K562 (cell line): ENCODE results near the gene NTN1. TPM values are rescaled to one million over a fixed set of nuclear protein-coding genes. Genes with fewer than 3 reads are reported as not detected.

Experiments used
- ATAC-seq: fragments of 200-7000 bp; cut with Tn5 transposase; 3 replicates; pipeline ENCODE4 v1.9.1; 2020; ENCODE audit warnings: moderate library complexity
- BruUV-seq: library from RNA; stranded (reverse); fragments of 400-500 nt; replicated peaks from 2 replicates; lab custom pipeline; 2021; lab: Mats Ljungman, UMichigan
- CTCF ChIA-PET: fragments of 300-600 bp; formaldehyde crosslinking; extraction: SDS; loops from one replicate; lab custom pipeline; 2021; ENCODE audit warnings: low intra/inter-chr PET ratio; lab: Yijun Ruan, JAX
- POLR2A ChIA-PET: fragments of 300-600, 350-650 bp; sonication (Branson Sonifier 250); formaldehyde crosslinking; extraction: SDS; loops from one replicate; lab custom pipeline; 2021; ENCODE audit warnings: antibody characterized with exemption, inconsistent platforms; lab: Yijun Ruan, JAX
- DNase-seq, 4 experiments: peaks; one replicate each; pipeline versions ENCODE4 v3.0.0 to v3.0.0-alpha.2; 2011 to 2018; ENCODE audit warnings: low spot score in 3 of 4, mixed read lengths in 3 of 4; ENCODE audit errors: extremely low read depth in 1 of 4
- FAIRE-seq: peaks from 2 replicates; lab custom pipeline; 2011; peaks lifted over from hg19 to GRCh38; lab: Jason Lieb, UNC
- H2AFZ ChIP-seq: 2 replicates; pipeline ENCODE4 v1.6.0; 2011; ENCODE audit warnings: low read depth, low read length, control low read depth, inconsistent platforms
- H3K27ac ChIP-seq: fragments of 200-600 bp; 3 replicates; pipeline ENCODE4 v1.8.0; 2011; ENCODE audit warnings: low read depth, mild to moderate bottlenecking, control low read depth, inconsistent platforms, low read length, moderate library complexity, mixed read lengths; ENCODE audit errors: extremely low read depth
- H3K27me3 ChIP-seq, 2 experiments: fragments of 300-600 bp in 1 of 2; 2 replicates in 1 of 2; 3 replicates in 1 of 2; pipeline versions ENCODE4 v1.6.0 to v1.8.0; 2011; ENCODE audit warnings: inconsistent platforms in 2 of 2, low read length in 2 of 2, mild to moderate bottlenecking in 1 of 2, mixed read lengths in 1 of 2, moderate library complexity in 1 of 2; ENCODE audit not compliant: control insufficient read depth in 2 of 2, insufficient read depth in 2 of 2
- H3K36me3 ChIP-seq: fragments of 300-600 bp; 3 replicates; pipeline ENCODE4 v1.8.0; 2011; ENCODE audit warnings: mild to moderate bottlenecking, low read length, inconsistent platforms; ENCODE audit not compliant: control insufficient read depth, insufficient read depth
- H3K4me1 ChIP-seq, 2 experiments: fragments of 200-600 bp in 1 of 2; replicated peaks in 1 of 2; 2 replicates in 1 of 2; 3 replicates in 1 of 2; pipeline versions ENCODE4 v1.5.1 to v1.8.0; 2011; ENCODE audit warnings: inconsistent platforms in 2 of 2, low read length in 2 of 2, mild to moderate bottlenecking in 1 of 2, mixed read lengths in 1 of 2, moderate library complexity in 1 of 2; ENCODE audit not compliant: control insufficient read depth in 2 of 2, insufficient read depth in 2 of 2
- H3K4me2 ChIP-seq: 2 replicates; pipeline ENCODE4 v1.6.1; 2011; ENCODE audit warnings: low read length, control low read depth, inconsistent platforms, mixed read lengths; ENCODE audit not compliant: insufficient read depth
- H3K4me3 ChIP-seq: fragments of 200-600 bp; sonication (generic), shearing (Covaris generic); 2 replicates; pipeline ENCODE4 v1.5.1; 2016; ENCODE audit warnings: control low read depth, inconsistent platforms
- H3K79me2 ChIP-seq: fragments of 200-600 bp; 3 replicates; pipeline ENCODE4 v1.8.0; 2011; ENCODE audit warnings: low read length, inconsistent platforms; ENCODE audit not compliant: control insufficient read depth, insufficient read depth
- H3K9ac ChIP-seq, 2 experiments: 2 replicates each; pipeline versions ENCODE4 v1.6.0 to v1.6.1; 2011; ENCODE audit warnings: low read depth in 2 of 2, low read length in 2 of 2, control low read depth in 1 of 2, inconsistent platforms in 1 of 2, mild to moderate bottlenecking in 1 of 2, mixed read lengths in 1 of 2; ENCODE audit not compliant: insufficient read depth in 1 of 2
- H3K9me1 ChIP-seq: one replicate; pipeline ENCODE4 v1.6.0; 2011; ENCODE audit warnings: inconsistent platforms, mild to moderate bottlenecking, low read length, moderate library complexity; ENCODE audit not compliant: control insufficient read depth, insufficient read depth
- H3K9me3 ChIP-seq: replicated peaks from 2 replicates; pipeline ENCODE4 v1.5.1; 2011; ENCODE audit warnings: low read depth, low read length, inconsistent platforms; ENCODE audit not compliant: control insufficient read depth, insufficient read depth
- H4K20me1 ChIP-seq: replicated peaks from 2 replicates; pipeline ENCODE4 v1.6.1; 2011; ENCODE audit warnings: low read length, inconsistent platforms, mixed read lengths; ENCODE audit not compliant: control insufficient read depth, insufficient read depth
- ELK1 ChIP-seq: sonication (generic); formaldehyde crosslinking; IDR thresholded peaks from 2 replicates; pipeline ENCODE4 v1.8.1; 2022; ENCODE audit warnings: missing genetic modification reagents
- PCBP2 ChIP-seq: fragments of 200-400 bp; formaldehyde crosslinking; IDR thresholded peaks from 2 replicates; pipeline ENCODE4 v1.6.1; 2018; ENCODE audit warnings: low read length, low read depth, mild to moderate bottlenecking, moderate library complexity; ENCODE audit not compliant: poor library complexity, severe bottlenecking
- PRMT5 ChIP-seq: sonication (generic); formaldehyde crosslinking; IDR thresholded peaks from 2 replicates; pipeline ENCODE4 v1.5.0; 2020; ENCODE audit warnings: missing genetic modification reagents
- RBBP5 ChIP-seq: fragments of 200-600 bp; sonication (generic); IDR thresholded peaks from 2 replicates; pipeline ENCODE4 v1.6.1; 2012; ENCODE audit warnings: borderline replicate concordance, mild to moderate bottlenecking, low read length, control low read depth, inconsistent platforms; ENCODE audit not compliant: insufficient read depth, poor library complexity, severe bottlenecking
- SMAD2 ChIP-seq: fragments of 150-350 bp; IDR thresholded peaks from 2 replicates; pipeline ENCODE4 v1.6.1; 2014; ENCODE audit warnings: low read depth, mild to moderate bottlenecking, low read length
- TAF1 ChIP-seq: IDR thresholded peaks from 2 replicates; pipeline ENCODE4 v1.6.1; 2011; ENCODE audit warnings: mild to moderate bottlenecking, low read length, moderate library complexity; ENCODE audit not compliant: insufficient read depth, control insufficient read depth, severe bottlenecking; ENCODE audit errors: extremely low read depth
- UBTF ChIP-seq, 2 experiments: IDR thresholded peaks; 2 replicates each; pipeline ENCODE4 v1.6.1; 2012; ENCODE audit warnings: improper control_type of control experiment in 2 of 2, low read depth in 2 of 2, low read length in 2 of 2, borderline replicate concordance in 1 of 2
- ZNF384 ChIP-seq: IDR thresholded peaks from 2 replicates; pipeline ENCODE4 v1.6.1; 2012; ENCODE audit warnings: low read depth, low read length, improper control_type of control experiment
- ZNF583 ChIP-seq: fragments of 250-450 bp; sonication (Bioruptor Pico); IDR thresholded peaks from 2 replicates; pipeline ENCODE4 v1.4.0; 2020
- ZNF609 ChIP-seq: sonication (generic); formaldehyde crosslinking; IDR thresholded peaks from 2 replicates; pipeline ENCODE4 v1.8.1; 2023; ENCODE audit warnings: missing genetic modification reagents, mild to moderate bottlenecking, borderline replicate concordance
- ZNF766 ChIP-seq: fragments of 200-800 bp; sonication (Bioruptor generic); conservative IDR thresholded peaks from 2 replicates; pipeline ENCODE4 v1.6.1; 2016; ENCODE audit warnings: missing genetic modification characterization, missing compliant biosample characterization
- WGBS: fragments of 100-300 bp; shearing (Covaris generic); methylation state at CpG from one replicate; pipeline ENCODE4 v1.1.6; 2016; ENCODE audit warnings: low coverage, mixed read lengths; ENCODE audit not compliant: insufficient coverage; ENCODE audit errors: missing lambda C conversion rate; 5-methylcytosine and 5-hydroxymethylcytosine counted together
- in situ Hi-C: fragments of 300-500 bp; cut with MboI; formaldehyde crosslinking; loops from 4 replicates; pipeline ENCODE4 v1.15.0; 2018; ENCODE audit warnings: inconsistent platforms, mixed read lengths
- intact Hi-C: fragments of 100-400 bp; cut with micrococcal nuclease; formaldehyde crosslinking; loops from 2 replicates; pipeline ENCODE4 v1.14.2; 2022
- polyA plus RNA-seq, 8 experiments: library from polyadenylated mRNA; depleted of rRNA in 4 of 8; stranded (reverse) in 5 of 8; unstranded in 3 of 8; fragments of >200 nt; fragmentation: Nextera tagmentation in 2 of 8; fragmentation: Illumina TruSeq in 1 of 8; extraction: Ambion mirVana in 2 of 8; extraction: Trizol in 1 of 8; gene quantifications; 2 replicates each; pipeline versions ENCODE4 v1.2.1 to v1.2.3, GENCODE V29; 2011 to 2014; ENCODE audit warnings: inconsistent platforms in 1 of 8, missing spikeins in 1 of 8
- total RNA-seq, 7 experiments: library from RNA; depleted of rRNA in 6 of 7; stranded (reverse); fragments of >200 nt in 6 of 7; fragmentation: Illumina TruSeq in 2 of 7; extraction: Trizol in 2 of 7; gene quantifications; 2 replicates each; pipeline versions ENCODE4 v1.2.1 to v1.2.3, GENCODE V29; 2011 to 2021; ENCODE audit warnings: low replicate concordance in 1 of 7

NTN1 gene
- total and polyA plus RNA-seq, 9 of the 15 experiments (the other 6 are each of a cell fraction or from before 2014, with no cell fraction given), result 0.02 TPM; not detected in 8

GRCh38 chr17:9003355-9004131 lies 17.8 kb upstream of the NTN1 start:
- no peaks in the 10 kb centered on the region for H3K9me3 ChIP-seq
- H3K4me1 ChIP-seq, result no peaks in the 10 kb centered on the region
- H4K20me1 ChIP-seq, result no peaks in the 10 kb centered on the region
- WGBS, result 33% methylated on average over 7 of the region's 90 CpGs
- no peaks in the 10 kb centered on the region for H3K79me2 ChIP-seq
- ATAC-seq (no peak), FAIRE-seq (no peak), DNase-seq (no peak)
- no peak overlapping the region for H3K4me2 ChIP-seq
- no peak overlapping the region for H3K4me3 ChIP-seq
- in situ Hi-C loops, result no loop called here
- H3K36me3 ChIP-seq, result no peaks in the 10 kb centered on the region
- no peak overlapping the region for H2AFZ ChIP-seq
- peaks cover 0 to 21% of the 10 kb centered on the region in 2 experiments; a peak in 2 of 5 replicates for H3K27me3 ChIP-seq
- no peaks in the 10 kb centered on the region for H3K9me1 ChIP-seq
- BruUV-seq, result no TSS peak
- H3K27ac ChIP-seq, result no peak overlapping the region
- intact Hi-C loops, result no loop called here
- no peak overlapping the region for H3K9ac ChIP-seq
- POLR2A ChIA-PET, result no interaction called here
- CTCF ChIA-PET, result no interaction called here
- TF ChIP-seq ZNF609 (CRISPR knock-in tag) (no peak), RBBP5 (no peak), ZNF384 (no peak), ZNF583 (CRISPR knock-in tag) (no peak), UBTF (IDR thresholded peaks at IDR 0.05; ENCODE audit: borderline replicate concordance in 1 of 2, low read depth in 2 of 2, low read length in 2 of 2) (no peak), ZNF766 (CRISPR knock-in tag) (no peak), PCBP2 (no peak), TAF1 (no peak), SMAD2 (no peak), ELK1 (CRISPR knock-in tag) (no peak), PRMT5 (CRISPR knock-in tag) (no peak)
